Smooth muscle cell (in vitro differentiated cells): ENCODE measurements around the gene UBE2A. TPM values are rescaled to one million over a fixed set of nuclear protein-coding genes. Genes with fewer than 3 reads are reported as not detected.

Source experiments
- DNase-seq: peaks from one replicate; lab custom pipeline; 2025; ENCODE audit not compliant: unreplicated experiment; lab: John Stamatoyannopoulos, UW
- H2AFZ ChIP-seq: fragments of 200-600 bp; sonication (generic); 2 replicates; pipeline ENCODE4 v1.6.0; 2016; ENCODE audit warnings: antibody characterized with exemption, low read depth, mild to moderate bottlenecking
- H3F3A ChIP-seq: fragments of 200-600 bp; sonication (generic); 2 replicates; pipeline ENCODE4 v1.6.0; 2017; ENCODE audit warnings: antibody characterized with exemption, low read depth
- H3K27ac ChIP-seq: fragments of 200-600 bp; sonication (generic); 2 replicates; pipeline ENCODE4 v1.5.1; 2016; ENCODE audit warnings: low read depth, mild to moderate bottlenecking
- H3K27me3 ChIP-seq: fragments of 200-600 bp; sonication (generic); 2 replicates; pipeline ENCODE4 v1.6.1; 2016; ENCODE audit warnings: low read depth, mild to moderate bottlenecking
- H3K36me3 ChIP-seq: fragments of 200-600 bp; sonication (generic); 2 replicates; pipeline ENCODE4 v1.5.1; 2016; ENCODE audit warnings: low read depth
- H3K4me1 ChIP-seq: fragments of 200-600 bp; sonication (generic); 2 replicates; pipeline ENCODE4 v1.5.1; 2016; ENCODE audit warnings: low read depth
- H3K4me2 ChIP-seq: fragments of 200-600 bp; sonication (generic); 2 replicates; pipeline ENCODE4 v1.6.0; 2016; ENCODE audit warnings: mild to moderate bottlenecking
- H3K4me3 ChIP-seq: fragments of 200-600 bp; sonication (generic); 2 replicates; pipeline ENCODE4 v1.5.1; 2016; ENCODE audit warnings: mild to moderate bottlenecking
- H3K79me2 ChIP-seq: fragments of 200-600 bp; sonication (generic); 2 replicates; pipeline ENCODE4 v1.6.0; 2016; ENCODE audit warnings: low read depth, mild to moderate bottlenecking
- H3K9ac ChIP-seq: fragments of 200-600 bp; sonication (generic); 2 replicates; pipeline ENCODE4 v1.6.0; 2016; ENCODE audit warnings: low read depth
- H3K9me3 ChIP-seq: fragments of 200-600 bp; sonication (generic); replicated peaks from 2 replicates; pipeline ENCODE4 v1.5.1; 2016; ENCODE audit warnings: low read depth
- H4K20me1 ChIP-seq: fragments of 200-600 bp; sonication (generic); 2 replicates; pipeline ENCODE4 v1.6.0; 2016; ENCODE audit warnings: low read depth
- CTCF ChIP-seq: fragments of 200-600 bp; sonication (generic); IDR thresholded peaks from 2 replicates; pipeline ENCODE4 v1.5.1; 2017; ENCODE audit warnings: borderline replicate concordance, mild to moderate bottlenecking, antibody characterized with exemption; ENCODE audit not compliant: insufficient read depth, poor library complexity, severe bottlenecking
- WGBS: methylation state at CpG from one replicate; pipeline ENCODE4 v1.1.7; 2016; ENCODE audit warnings: low lambda C conversion rate; 5-methylcytosine and 5-hydroxymethylcytosine counted together
- polyA plus RNA-seq: library from polyadenylated mRNA; unstranded; fragments of >200 nt; fragmentation: Nextera tagmentation; extraction: Ambion mirVana; gene quantifications from 2 replicates; pipeline ENCODE4 v1.2.1, GENCODE V29; 2016
- total RNA-seq: library from RNA; depleted of rRNA; stranded (reverse); fragments of >200 nt; gene quantifications from 2 replicates; pipeline ENCODE4 v1.2.3, GENCODE V29; 2014

Gene UBE2A
- total and polyA plus RNA-seq, 2 experiments from 2014 or later, result 76.0 to 86.4 TPM

GRCh38 chrX:119617517-119618164 lies 43.3 kb downstream of the UBE2A start:
- Histone ChIP-seq H3K9ac (no peak overlapping the region), H4K20me1 (no peaks in the 10 kb centered on the region), H3K79me2 (no peaks in the 10 kb centered on the region), H3K4me2 (no peak overlapping the region), H3K4me3 (no peak overlapping the region), H3K9me3 (no peaks in the 10 kb centered on the region), H3F3A (no peaks in the 10 kb centered on the region), H3K27ac (no peak overlapping the region), H2AFZ (no peak overlapping the region), H3K27me3 (no peaks in the 10 kb centered on the region), H3K36me3 (no peaks in the 10 kb centered on the region), H3K4me1 (no peaks in the 10 kb centered on the region)
- WGBS, result 68% methylated on average over 15 of the region's 15 CpGs
- no peak for TF ChIP-seq CTCF
- no peak for DNase-seq

- Histone ChIP-seq H3K79me2 (no peaks in the 10 kb centered on the region), H3K27me3 (no peaks in the 10 kb centered on the region), H3F3A (no peaks in the 10 kb centered on the region), H3K9me3 (no peaks in the 10 kb centered on the region), H4K20me1 (no peaks in the 10 kb centered on the region), H3K4me2 (no peak overlapping the region), H2AFZ (no peak overlapping the region), H3K36me3 (no peaks in the 10 kb centered on the region), H3K27ac (no peak overlapping the region), H3K9ac (no peak overlapping the region), H3K4me3 (no peak overlapping the region), H3K4me1 (no peaks in the 10 kb centered on the region)
- DNase-seq, result no peak
- TF ChIP-seq CTCF, result no peak
- WGBS, result 80% methylated on average over 5 of the region's 5 CpGs
Measured at GRCh38 chrX:119618439-119618838, 44.1 kb downstream of the UBE2A start.

GRCh38 chrX:119622356-119623232 lies 48.2 kb downstream of the UBE2A start:
- Histone ChIP-seq H3F3A (no peaks in the 10 kb centered on the region), H3K27ac (no peak overlapping the region), H4K20me1 (no peaks in the 10 kb centered on the region), H3K4me1 (no peaks in the 10 kb centered on the region), H3K36me3 (no peaks in the 10 kb centered on the region), H3K79me2 (no peaks in the 10 kb centered on the region), H3K27me3 (no peaks in the 10 kb centered on the region), H3K4me2 (no peak overlapping the region), H2AFZ (no peak overlapping the region), H3K4me3 (no peak overlapping the region), H3K9ac (no peak overlapping the region), H3K9me3 (no peaks in the 10 kb centered on the region)
- no peak for TF ChIP-seq CTCF
- no peak for DNase-seq
- 62% methylated on average over 9 of the region's 9 CpGs for WGBS
